ENCODE results near the gene RGS2. TPM values are rescaled to one million over a fixed set of nuclear protein-coding genes. Genes with fewer than 3 reads are reported as not detected.
A peak's percentile ranks its signal among the peaks of the same experiment; 100 is the strongest.

RGS2 gene
- total RNA-seq, result 100 to 1,000 TPM in 1 of 3 donors, 10 to 100 TPM in 2; 45.9 to 753 (median 49.0) TPM

- Histone ChIP-seq H3K4me3 (peak within 1 kb of the TSS; percentile 65 to 75 (median 71)), H3K27ac (peak within 1 kb of the TSS; percentile 91 to 94), H3K27me3 (no peaks in the 10 kb centered on the region), H3K36me3 (no peaks in the 10 kb centered on the region), H3K9me3 (no peaks in the 10 kb centered on the region), H3K4me1 (no peaks in the 10 kb centered on the region)
- peak; percentile 81 to 83 for DNase-seq (ENCODE audit: low spot score in 2 of 2)
- TF ChIP-seq POLR2AphosphoS5 (IDR thresholded peaks at IDR 0.05) (peak; percentile 96 to 98 (median 97)), POLR2A (IDR thresholded peaks at IDR 0.05) (peak; percentile 91), CTCF (IDR thresholded peaks at IDR 0.05) (peak in 1 of 3 donors; percentile 6)
- intact Hi-C loops (cut with DNase I; ENCODE audit: low total_unique reads), result no loop called here
Measured at GRCh38 chr1:192808518-192809306, at the start of gene RGS2. Gene RGS2 (plus strand): TSS chr1:192809039. CDS start chr1:192809072, 33 bp downstream.

- DNase-seq (ENCODE audit: low spot score in 2 of 2), result no peak
- TF ChIP-seq CTCF (IDR thresholded peaks at IDR 0.05), result no peak
- TF ChIP-seq POLR2AphosphoS5 (IDR thresholded peaks at IDR 0.05), result no peak
- TF ChIP-seq POLR2A (IDR thresholded peaks at IDR 0.05), result no peak
- Histone ChIP-seq H3K27me3 (no peaks in the 10 kb centered on the region), H3K4me1 (no peaks in the 10 kb centered on the region), H3K36me3 (no peaks in the 10 kb centered on the region), H3K4me3 (no peak overlapping the region), H3K27ac (no peak overlapping the region), H3K9me3 (no peaks in the 10 kb centered on the region)
- intact Hi-C loops (cut with DNase I; ENCODE audit: low total_unique reads), result no loop called here
Measured at GRCh38 chr1:192759104-192759503, 49.7 kb upstream of the RGS2 start.

GRCh38 chr1:192762265-192762664, 46.6 kb upstream of the RGS2 start:
- DNase-seq (ENCODE audit: low spot score in 2 of 2), result no peak
- H3K4me1 ChIP-seq, result no peaks in the 10 kb centered on the region
- intact Hi-C loops (cut with DNase I; ENCODE audit: low total_unique reads), result no loop called here

GRCh38 chr1:192763243-192763642, 45.6 kb upstream of the RGS2 start:
- no peaks in the 10 kb centered on the region for H3K27me3 ChIP-seq
- TF ChIP-seq POLR2A (IDR thresholded peaks at IDR 0.05) (no peak), CTCF (IDR thresholded peaks at IDR 0.05) (no peak), POLR2AphosphoS5 (IDR thresholded peaks at IDR 0.05) (no peak)
- no peaks in the 10 kb centered on the region for H3K9me3 ChIP-seq
- no peaks in the 10 kb centered on the region for H3K36me3 ChIP-seq
- no peaks in the 10 kb centered on the region for H3K4me1 ChIP-seq
- intact Hi-C loops (cut with DNase I; ENCODE audit: low total_unique reads), result no loop called here
- no peak for DNase-seq (ENCODE audit: low spot score in 2 of 2)
- no peak overlapping the region for H3K27ac ChIP-seq
- H3K4me3 ChIP-seq, result no peak overlapping the region

More at GRCh38 chr1:192762265-192762664, 46.6 kb upstream of the RGS2 start:
- Histone ChIP-seq H3K4me3 (no peak overlapping the region), H3K27me3 (no peaks in the 10 kb centered on the region), H3K27ac (no peak overlapping the region), H3K9me3 (no peaks in the 10 kb centered on the region), H3K36me3 (no peaks in the 10 kb centered on the region)
- TF ChIP-seq POLR2AphosphoS5 (IDR thresholded peaks at IDR 0.05) (no peak), CTCF (IDR thresholded peaks at IDR 0.05) (no peak), POLR2A (IDR thresholded peaks at IDR 0.05) (no peak)

- TF ChIP-seq CTCF (IDR thresholded peaks at IDR 0.05) (no peak), POLR2A (IDR thresholded peaks at IDR 0.05) (no peak), POLR2AphosphoS5 (IDR thresholded peaks at IDR 0.05) (no peak)
- H3K27ac ChIP-seq, result no peak overlapping the region
- H3K4me1 ChIP-seq, result no peaks in the 10 kb centered on the region
- H3K4me3 ChIP-seq, result no peak overlapping the region
- no peaks in the 10 kb centered on the region for H3K9me3 ChIP-seq
- no peaks in the 10 kb centered on the region for H3K36me3 ChIP-seq
- intact Hi-C loops (cut with DNase I; ENCODE audit: low total_unique reads), result no loop called here
- H3K27me3 ChIP-seq, result no peaks in the 10 kb centered on the region
- no peak for DNase-seq (ENCODE audit: low spot score in 2 of 2)
Measured at GRCh38 chr1:192763756-192764155, 45.1 kb upstream of the RGS2 start.
